H1 (cell line): ENCODE data around the gene ADCY7. TPM values are rescaled to one million over a fixed set of nuclear protein-coding genes. Genes with fewer than 3 reads are reported as not detected.

ENCODE experiments used
- CTCF ChIA-PET: fragments of 300-600 bp; sonication (Branson Sonifier 250); formaldehyde crosslinking; loops from one replicate; lab custom pipeline; 2021; ENCODE audit not compliant: partially characterized antibody; lab: Charles Lee
- POLR2A ChIA-PET: fragments of 300-600 bp; sonication (Branson Sonifier 250); formaldehyde crosslinking; loops from one replicate; lab custom pipeline; 2021; ENCODE audit warnings: inconsistent platforms; ENCODE audit not compliant: partially characterized antibody; lab: Charles Lee
- DNase-seq, 2 experiments: peaks; one replicate each; pipeline versions ENCODE4 v3.0.0 to v3.0.0-alpha.2; 2010 to 2022; ENCODE audit warnings: low spot score in 2 of 2, low read depth in 1 of 2, mixed read lengths in 1 of 2
- FAIRE-seq: peaks from 2 replicates; lab custom pipeline; 2011; peaks lifted over from hg19 to GRCh38; lab: Jason Lieb, UNC
- H2AFZ ChIP-seq: 2 replicates; pipeline ENCODE4 v1.8.1; 2012; ENCODE audit warnings: low read length, inconsistent platforms
- H2AK5ac ChIP-seq: 2 replicates; pipeline ENCODE4 v1.6.1; 2013; ENCODE audit warnings: low read depth, low read length
- H2BK120ac ChIP-seq: replicated peaks from 2 replicates; pipeline ENCODE3; 2013; ENCODE audit warnings: low read depth, low read length, inconsistent platforms
- H2BK12ac ChIP-seq: 2 replicates; pipeline ENCODE4 v1.6.1; 2013; ENCODE audit warnings: low read depth, low read length
- H2BK15ac ChIP-seq: 2 replicates; pipeline ENCODE4 v1.6.1; 2013; ENCODE audit warnings: low read length
- H2BK20ac ChIP-seq: 2 replicates; pipeline ENCODE4 v1.6.1; 2013; ENCODE audit warnings: low read length
- H2BK5ac ChIP-seq: 2 replicates; pipeline ENCODE4 v1.6.1; 2013; ENCODE audit warnings: low read depth, low read length
- H3K14ac ChIP-seq: 2 replicates; pipeline ENCODE4 v1.6.1; 2013; ENCODE audit warnings: inconsistent platforms; ENCODE audit not compliant: insufficient read length
- H3K18ac ChIP-seq: 2 replicates; pipeline ENCODE4 v1.6.1; 2013; ENCODE audit warnings: low read length; ENCODE audit errors: extremely low read depth
- H3K23ac ChIP-seq: 2 replicates; pipeline ENCODE4 v1.6.1; 2013; ENCODE audit warnings: inconsistent platforms; ENCODE audit not compliant: insufficient read length
- H3K23me2 ChIP-seq: 2 replicates; pipeline ENCODE4 v1.6.1; 2013; ENCODE audit warnings: low read depth, low read length
- H3K27ac ChIP-seq: 2 replicates; pipeline ENCODE4 v1.6.1; 2011; ENCODE audit warnings: low read depth, low read length, inconsistent platforms
- H3K27me3 ChIP-seq, 4 experiments: replicated peaks in 1 of 4; 1 replicate in 1 of 4; 2 replicates in 3 of 4; pipeline versions ENCODE4 v1.6.1 to v1.8.1; 2011 to 2013; ENCODE audit warnings: low read length in 3 of 4, mild to moderate bottlenecking in 3 of 4, inconsistent platforms in 2 of 4, mixed read lengths in 2 of 4, moderate library complexity in 1 of 4; ENCODE audit not compliant: control insufficient read depth in 3 of 4, insufficient read depth in 3 of 4; ENCODE audit errors: extremely low read depth in 1 of 4
- H3K36me3 ChIP-seq, 4 experiments: 2 replicates each; pipeline versions ENCODE4 v1.6.1 to v1.8.1; 2011 to 2013; ENCODE audit warnings: mild to moderate bottlenecking in 4 of 4, low read length in 3 of 4, moderate library complexity in 2 of 4, control low read depth in 1 of 4, inconsistent platforms in 1 of 4; ENCODE audit not compliant: insufficient read depth in 4 of 4, control insufficient read depth in 2 of 4
- H3K4ac ChIP-seq: replicated peaks from 2 replicates; pipeline ENCODE3; 2013; ENCODE audit warnings: low read length, low read depth, mixed read lengths, inconsistent platforms; ENCODE audit not compliant: insufficient read length
- H3K4me1 ChIP-seq, 4 experiments: replicated peaks in 1 of 4; 1 replicate in 1 of 4; 2 replicates in 3 of 4; pipeline versions ENCODE4 v1.6.1 to v1.8.1; 2011 to 2013; ENCODE audit warnings: low read length in 3 of 4, inconsistent platforms in 2 of 4, mixed read lengths in 1 of 4; ENCODE audit not compliant: insufficient read depth in 4 of 4, control insufficient read depth in 3 of 4
- H3K4me2 ChIP-seq, 2 experiments: 2 replicates each; pipeline versions ENCODE4 v1.6.1 to v1.8.1; 2011 to 2013; ENCODE audit warnings: low read depth in 2 of 2, low read length in 2 of 2, control low read depth in 1 of 2, inconsistent platforms in 1 of 2, mild to moderate bottlenecking in 1 of 2; ENCODE audit not compliant: insufficient read depth in 1 of 2
- H3K4me3 ChIP-seq, 4 experiments: fragments of 200-600, 300-600 bp in 1 of 4; sonication (generic), shearing (Covaris generic), sonication (Bioruptor Twin) in 1 of 4; 2 replicates each; pipeline versions ENCODE4 v1.5.1 to v1.8.1; 2011 to 2016; ENCODE audit warnings: low read length in 4 of 4, low read depth in 3 of 4, control low read depth in 2 of 4, inconsistent platforms in 2 of 4, mild to moderate bottlenecking in 2 of 4, mixed read lengths in 1 of 4, moderate library complexity in 1 of 4; ENCODE audit not compliant: insufficient read depth in 2 of 4; ENCODE audit errors: extremely low read depth in 1 of 4
- H3K56ac ChIP-seq: replicated peaks from 2 replicates; pipeline ENCODE3; 2013; ENCODE audit warnings: low read depth, mild to moderate bottlenecking, mixed read lengths, low read length, inconsistent platforms; ENCODE audit not compliant: insufficient read length
- H3K79me1 ChIP-seq: 2 replicates; pipeline ENCODE4 v1.6.1; 2013; ENCODE audit warnings: low read depth, low read length, control low read depth
- H3K79me2 ChIP-seq, 2 experiments: 2 replicates each; pipeline versions ENCODE4 v1.6.1 to v1.8.1; 2012 to 2013; ENCODE audit warnings: low read length in 2 of 2, mild to moderate bottlenecking in 2 of 2, inconsistent platforms in 1 of 2; ENCODE audit not compliant: insufficient read depth in 2 of 2, control insufficient read depth in 1 of 2
- H3K9ac ChIP-seq, 4 experiments: replicated peaks in 1 of 4; 1 replicate in 1 of 4; 2 replicates in 3 of 4; pipeline versions ENCODE4 v1.6.1 to v1.8.1; 2011 to 2013; ENCODE audit warnings: low read depth in 3 of 4, low read length in 3 of 4, control low read depth in 2 of 4, mild to moderate bottlenecking in 2 of 4, moderate library complexity in 2 of 4, inconsistent platforms in 1 of 4; ENCODE audit errors: extremely low read depth in 1 of 4
- H3K9me3 ChIP-seq, 2 experiments: 2 replicates each; pipeline versions ENCODE4 v1.6.1 to v1.8.1; 2012 to 2013; ENCODE audit warnings: mild to moderate bottlenecking in 2 of 2, moderate library complexity in 2 of 2, control low read depth in 1 of 2, inconsistent platforms in 1 of 2, low read depth in 1 of 2, low read length in 1 of 2, mixed read lengths in 1 of 2; ENCODE audit not compliant: insufficient read depth in 2 of 2
- H4K20me1 ChIP-seq, 2 experiments: replicated peaks in 1 of 2; 2 replicates each; pipeline versions ENCODE3 to v1.8.1; 2011 to 2013; ENCODE audit warnings: inconsistent platforms in 2 of 2, low read length in 2 of 2, mild to moderate bottlenecking in 1 of 2; ENCODE audit not compliant: insufficient read depth in 2 of 2, control insufficient read depth in 1 of 2
- H4K5ac ChIP-seq: 2 replicates; pipeline ENCODE4 v1.6.1; 2013; ENCODE audit warnings: low read length, low read depth, mixed read lengths, inconsistent platforms; ENCODE audit not compliant: insufficient read length
- H4K8ac ChIP-seq: 2 replicates; pipeline ENCODE4 v1.8.0; 2013; ENCODE audit warnings: mild to moderate bottlenecking, moderate library complexity, low read length, inconsistent platforms; ENCODE audit not compliant: insufficient read depth; ENCODE audit errors: extremely low read depth
- H4K91ac ChIP-seq: replicated peaks from 2 replicates; pipeline ENCODE3; 2013; ENCODE audit warnings: low read length, mixed read lengths, inconsistent platforms; ENCODE audit not compliant: insufficient read length
- HDAC2 ChIP-seq, 2 experiments: fragments of 300-600 bp in 1 of 2; sonication (generic) in 1 of 2; IDR thresholded peaks; 2 replicates each; pipeline ENCODE4 v1.6.1; 2011 to 2012; ENCODE audit warnings: low read depth in 2 of 2, low read length in 2 of 2, mild to moderate bottlenecking in 2 of 2, moderate library complexity in 2 of 2, borderline replicate concordance in 1 of 2, inconsistent platforms in 1 of 2
- POLR2AphosphoS5 ChIP-seq: IDR thresholded peaks from 2 replicates; pipeline ENCODE4 v1.6.1; 2011; ENCODE audit warnings: low read depth, low read length
- RAD21 ChIP-seq, 2 experiments: IDR thresholded peaks in 1 of 2; conservative IDR thresholded peaks in 1 of 2; 2 replicates each; pipeline ENCODE4 v1.6.1; 2011; ENCODE audit warnings: low read depth in 2 of 2, low read length in 2 of 2, improper control_type of control experiment in 1 of 2, inconsistent platforms in 1 of 2, mild to moderate bottlenecking in 1 of 2, moderate library complexity in 1 of 2
- WGBS, 2 experiments: shearing (Covaris generic) in 1 of 2; methylation state at CpG; one replicate each; pipeline versions ENCODE4 v1.1.6 to v1.1.7; 2013 to 2015; ENCODE audit warnings: low lambda C conversion rate in 2 of 2, mixed read lengths in 2 of 2, inconsistent platforms in 1 of 2, low coverage in 1 of 2, missing lambda C conversion rate in 1 of 2; ENCODE audit not compliant: insufficient replicate concordance in 2 of 2, insufficient coverage in 1 of 2, insufficient read length in 1 of 2; ENCODE audit errors: extremely low coverage in 1 of 2, missing lambda C conversion rate in 1 of 2; 5-methylcytosine and 5-hydroxymethylcytosine counted together
- polyA plus RNA-seq, 7 experiments: library from polyadenylated mRNA; depleted of rRNA in 3 of 7; stranded (reverse) in 5 of 7; unstranded in 2 of 7; fragments of >200 nt in 5 of 7; fragments of 200-250 nt in 2 of 7; gene quantifications; 1 replicate in 5 of 7; 2 replicates in 1 of 7; 4 replicates in 1 of 7; pipeline versions ENCODE4 v1.2.1 to v1.2.3, GENCODE V29; 2011 to 2013; ENCODE audit warnings: missing spikeins in 2 of 7, mixed read lengths in 2 of 7
- total RNA-seq: library from RNA; stranded (reverse); fragmentation: NEBNext Ultra II Directional; extraction: Animal tissue kit (Norgen Biotek cat#: 25700); gene quantifications from 2 replicates; pipeline ENCODE4 v1.2.1, GENCODE V29; 2021

Gene ADCY7
- total and polyA plus RNA-seq, 2 of the 8 experiments (the other 6 are each of a cell fraction or from before 2014, with no cell fraction given), result 2.4 to 5.1 TPM

GRCh38 chr16:50310308-50311133 lies 44.2 kb downstream of the ADCY7 start:
- DNase-seq (peak in 1 of 2 experiments; percentile 55), FAIRE-seq (no peak)
- ChIA-PET POLR2A (interaction anchor here (0.8 to 1.6 kb wide), 2 partner anchors 48 to 66 kb away, joined by 3 to 5 read pairs; no protein-coding TSS in a partner anchor), CTCF (interaction anchor here (1.0 to 1.3 kb wide), 3 partner anchors 16 to 29 kb away, joined by 3 read pairs; no protein-coding TSS in a partner anchor)
- Histone ChIP-seq H2AK5ac (no peak overlapping the region), H3K9me3 (no peaks in the 10 kb centered on the region; a peak in 1 of 4 replicates), H3K9ac (no peak overlapping the region), H3K4ac (no peak overlapping the region), H3K36me3 (peaks cover 0 to 17% (median 1%) of the 10 kb centered on the region in 4 experiments; a peak in 4 of 8 replicates), H4K8ac (no peak overlapping the region; the same call in 1 of the 2 replicates), H3K23me2 (no peaks in the 10 kb centered on the region), H2BK12ac (no peak overlapping the region), H4K20me1 (peaks cover 3 to 4% of the 10 kb centered on the region in 2 experiments), H3K79me1 (no peaks in the 10 kb centered on the region; the same call in 1 of the 2 replicates), H3K4me1 (no peaks in the 10 kb centered on the region; a peak in 1 of 7 replicates), H3K79me2 (no peaks in the 10 kb centered on the region), H3K18ac (no peak overlapping the region), H3K27ac (no peak overlapping the region), H4K5ac (no peak overlapping the region), H2BK20ac (no peak overlapping the region), H3K4me2 (no peak overlapping the region), H3K56ac (no peak overlapping the region), H2BK120ac (no peak overlapping the region), H2BK15ac (no peak overlapping the region), H3K4me3 (no peak overlapping the region), H2AFZ (no peak overlapping the region), H3K27me3 (no peaks in the 10 kb centered on the region), H3K14ac (no peak overlapping the region), H4K91ac (no peak overlapping the region), H2BK5ac (no peak overlapping the region), H3K23ac (no peak overlapping the region)
- WGBS, 2 experiments, result 87% methylated on average over 18 of the region's 18 CpGs; no CpG with 5 or more reads in 1 of the 2 experiments
- TF ChIP-seq POLR2AphosphoS5, result peak; percentile 15
- TF ChIP-seq RAD21 (IDR thresholded peaks at IDR 0.05 in 1 of 2, conservative IDR thresholded peaks at IDR 0.05 in 1 of 2; ENCODE audit: low read depth in 2 of 2, low read length in 2 of 2), result peak in 1 of 2 experiments; percentile 22; a peak in 1 of 4 replicates
- TF ChIP-seq HDAC2 (IDR thresholded peaks at IDR 0.05; ENCODE audit: borderline replicate concordance in 1 of 2, low read depth in 2 of 2, low read length in 2 of 2), result no peak
- TF ChIP-seq, all 59 proteins: peak for 2
